Myocyte (in vitro differentiated cells): ENCODE results near the gene AFMID. TPM values are rescaled to one million over a fixed set of nuclear protein-coding genes. Genes with fewer than 3 reads are reported as not detected.

Experiments
- DNase-seq: peaks from one replicate; pipeline ENCODE4 v3.0.0-alpha.2; 2012; ENCODE audit warnings: low read depth
- total RNA-seq: library from RNA; depleted of rRNA; stranded (reverse); fragments of >200 nt; gene quantifications from 2 replicates; pipeline ENCODE4 v1.2.3, GENCODE V29; 2014

AFMID gene
- total RNA-seq, 1 donor from 2014 or later = 23.9 TPM

DNA sequence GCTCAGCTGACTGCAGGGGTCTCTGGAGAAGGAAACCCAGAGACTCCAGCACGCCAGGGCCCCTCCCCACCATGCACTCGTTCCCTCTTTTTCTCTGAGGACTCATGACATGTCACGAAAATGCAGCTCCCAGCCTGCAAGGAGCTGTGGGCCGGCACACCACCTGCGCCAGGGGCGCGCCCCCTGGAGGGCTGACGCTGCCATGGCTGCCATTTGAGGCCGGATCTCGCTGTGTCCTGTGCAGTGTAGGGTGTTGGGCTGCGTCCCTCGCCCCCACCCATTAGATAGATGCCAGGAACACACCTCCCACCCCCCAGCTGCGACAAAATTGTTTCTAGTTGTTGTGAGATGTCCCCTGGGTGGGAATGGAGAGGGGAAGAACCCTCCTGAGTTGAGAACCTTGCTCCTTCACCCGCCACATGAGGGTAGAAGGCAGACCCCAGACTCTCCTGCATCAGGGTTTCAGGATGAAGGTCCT, 10.6 kb upstream of the AFMID start:
- DNase-seq = no peak

DNA sequence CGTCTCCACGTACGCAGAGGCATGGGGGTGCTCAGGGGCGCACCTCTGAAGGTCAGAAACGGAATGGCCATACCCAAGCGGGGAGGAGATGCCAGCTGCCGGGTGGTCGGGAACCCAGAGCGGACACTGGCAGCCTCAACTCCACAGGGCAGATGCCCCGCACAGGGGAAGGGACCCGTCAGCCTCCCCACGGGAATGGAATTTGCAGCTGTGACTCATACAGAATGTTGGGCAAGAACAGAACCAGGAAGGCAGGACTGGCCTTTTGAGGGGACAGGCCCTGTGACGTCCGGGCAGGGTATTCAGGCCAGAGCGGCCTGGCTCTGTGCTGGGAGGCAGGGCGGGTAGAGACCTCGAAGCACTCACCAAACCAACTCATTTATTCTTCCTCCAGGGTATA, 7.8 kb upstream of the AFMID start:
- peak; percentile 71 for DNase-seq

DNA sequence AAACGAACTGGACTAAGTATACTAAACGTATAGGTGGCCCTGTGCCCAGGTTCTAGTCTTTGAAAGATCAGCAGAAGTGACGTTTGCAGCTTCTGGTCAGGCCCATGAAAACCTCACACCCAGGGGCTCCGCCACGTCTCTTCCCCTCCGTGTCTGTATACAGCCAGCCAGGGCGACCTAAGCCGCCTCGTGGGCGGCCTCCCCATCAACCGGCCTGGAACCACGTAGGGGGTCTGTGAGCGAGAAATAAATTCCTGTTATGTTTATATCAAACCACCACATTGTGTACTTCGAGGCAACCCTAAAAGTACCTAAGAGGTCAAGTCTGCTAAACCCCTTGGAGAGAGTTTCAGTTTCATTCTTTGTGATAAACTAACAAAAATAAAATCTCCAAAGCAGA, 7.1 kb upstream of the AFMID start:
- DNase-seq = no peak

DNA sequence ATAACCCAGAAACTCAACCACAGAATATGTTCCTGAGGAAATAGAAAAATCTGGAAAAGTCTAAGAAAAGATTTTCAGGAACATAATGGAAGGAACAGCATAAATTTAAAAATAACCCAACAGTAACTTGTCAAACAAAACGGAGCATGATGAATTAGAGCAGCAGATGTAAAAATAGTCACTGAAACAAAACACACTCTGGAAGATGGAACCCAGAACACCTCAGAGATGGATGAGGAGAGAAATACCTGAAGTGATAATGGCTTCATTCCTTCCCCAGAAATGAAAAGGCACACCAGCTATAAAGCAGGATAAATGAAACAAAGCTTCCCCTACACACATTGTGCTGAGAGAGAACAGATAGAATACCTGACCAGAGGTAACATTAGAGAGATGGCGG, 6.7 kb upstream of the AFMID start:
- DNase-seq = no peak

DNA sequence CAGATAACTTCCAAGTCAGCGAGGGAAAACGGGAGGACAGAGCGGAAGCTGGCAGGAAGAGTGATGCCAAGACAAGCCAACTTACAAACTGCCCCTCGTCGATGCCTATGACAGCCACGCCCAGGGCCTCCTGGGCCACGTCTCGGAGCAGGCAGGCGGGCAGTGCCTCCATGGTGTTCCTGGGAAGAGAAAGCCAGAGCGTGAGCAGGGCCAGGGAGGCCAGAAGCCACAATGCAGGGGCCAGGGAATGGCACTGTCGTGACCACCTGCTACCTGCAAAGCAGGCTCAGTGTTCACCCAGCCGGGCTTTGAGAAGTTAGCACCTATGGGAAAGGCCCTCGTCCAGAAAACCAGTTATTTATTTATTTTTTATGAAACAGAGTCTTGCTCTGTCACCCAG, 4.7 kb upstream of the AFMID start:
- no peak for DNase-seq

DNA sequence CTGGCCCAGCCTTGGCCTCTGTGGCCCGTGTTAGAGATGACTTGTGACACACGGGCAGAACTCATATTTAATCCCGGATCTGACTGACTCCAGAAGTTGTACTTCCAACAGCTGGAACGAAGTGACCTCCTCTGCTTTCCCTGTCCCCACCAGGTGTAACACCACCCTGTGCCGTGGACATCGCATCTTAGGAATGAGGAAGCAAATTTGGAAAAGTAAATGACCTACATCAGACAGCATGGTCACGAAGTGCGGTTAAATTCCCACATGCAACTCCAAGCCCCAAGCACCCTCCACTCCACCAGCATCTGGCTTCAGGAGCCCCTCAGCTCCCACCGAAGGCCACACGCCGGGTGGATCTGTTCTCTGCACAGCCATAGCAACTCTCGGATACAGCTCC, 3.2 kb upstream of the AFMID start:
- no peak for DNase-seq

DNA sequence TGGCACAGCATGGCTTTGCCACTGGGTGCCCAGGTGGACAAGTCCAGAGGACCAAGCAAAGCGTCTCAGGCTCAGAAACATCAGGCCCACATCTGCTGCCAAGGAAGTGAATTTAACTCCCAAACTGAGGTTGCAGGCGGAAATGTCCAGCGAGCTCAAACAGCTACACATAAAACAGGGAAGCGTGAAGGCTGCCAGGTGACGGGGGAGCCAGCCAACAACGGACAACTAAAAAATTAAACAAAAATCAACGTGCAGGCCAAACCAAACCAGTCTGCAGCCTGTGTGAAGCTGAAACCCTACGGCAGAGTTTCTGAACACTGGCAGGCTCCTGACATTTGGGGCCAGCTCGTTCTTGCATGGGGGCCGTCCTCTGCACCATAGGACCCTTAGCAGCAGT, 2.8 kb upstream of the AFMID start:
- no peak for DNase-seq

DNA sequence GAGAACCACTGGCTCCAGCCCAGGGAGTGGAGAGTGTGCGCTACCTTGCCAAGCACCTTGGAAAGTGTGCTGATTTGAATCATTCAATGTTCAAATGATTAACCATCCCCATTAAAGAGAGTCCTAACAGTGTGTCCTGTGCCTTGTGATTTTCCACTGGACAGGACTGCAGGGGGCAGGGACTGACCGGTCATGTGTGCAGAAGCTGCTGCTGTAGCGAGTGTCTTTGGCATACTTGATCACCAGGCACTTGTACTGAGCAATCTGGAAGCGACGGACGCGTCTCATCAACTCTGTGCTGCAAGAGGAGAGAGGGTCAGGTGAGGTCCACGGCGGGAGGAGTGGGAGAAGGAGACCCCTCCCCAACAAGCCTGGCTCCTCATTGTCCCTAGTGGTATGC, 2.3 kb upstream of the AFMID start:
- no peak for DNase-seq

DNA sequence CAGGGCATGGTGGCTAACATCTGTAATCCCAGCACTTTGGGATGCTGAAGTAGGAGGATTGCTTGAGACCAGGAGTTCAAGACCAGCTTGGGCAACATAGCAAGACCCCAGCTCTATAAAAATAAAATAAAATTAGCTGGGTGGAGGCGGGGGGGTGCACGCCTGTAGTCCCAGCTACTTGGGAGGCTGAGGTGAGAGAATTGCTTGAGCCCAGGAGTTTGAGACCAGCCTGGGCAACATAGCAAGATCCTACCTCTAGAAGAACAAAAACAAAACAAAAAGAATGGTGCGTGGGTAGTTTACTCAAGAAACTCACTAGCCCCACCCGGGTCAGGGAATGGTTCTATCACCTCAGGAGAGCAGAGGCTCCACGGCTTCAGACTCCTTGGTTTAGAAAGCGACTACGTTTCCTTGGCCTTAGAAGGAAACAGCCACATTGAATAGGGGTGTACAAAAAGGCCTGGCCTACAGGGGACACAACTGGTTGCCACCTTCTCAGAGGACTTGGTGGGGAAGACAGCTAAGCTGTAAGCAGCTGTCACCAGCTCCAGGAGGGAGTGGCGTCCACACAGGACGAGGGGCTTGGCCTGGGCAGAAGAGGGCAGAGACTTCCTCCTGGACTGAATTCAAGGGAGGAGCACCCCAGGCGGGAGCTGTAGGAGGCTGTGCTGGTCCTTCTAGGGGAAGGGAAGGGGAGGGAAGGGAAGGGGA, 1.0 kb upstream of the AFMID start:
- peak; percentile 80 for DNase-seq

DNA sequence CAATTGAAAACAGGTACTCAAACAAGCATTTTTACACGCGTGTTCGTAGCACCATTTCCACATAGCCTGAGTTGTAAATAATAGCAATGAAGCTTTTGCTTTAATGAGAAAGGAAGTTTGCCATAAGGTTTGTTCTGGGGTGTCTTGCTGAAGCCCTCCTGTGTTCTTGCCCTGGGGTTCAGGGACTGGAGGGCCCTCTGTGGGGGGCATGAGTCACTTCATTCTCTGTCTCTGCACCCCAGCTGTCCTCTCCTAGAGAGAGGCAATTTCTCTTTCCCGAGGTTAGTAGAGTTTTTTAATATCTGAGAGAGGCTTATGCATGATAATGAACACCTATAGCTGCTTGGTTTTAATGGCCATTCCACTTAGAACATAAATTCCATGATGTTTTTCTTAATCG, 9.6 kb downstream of the AFMID start:
- DNase-seq = no peak

DNA sequence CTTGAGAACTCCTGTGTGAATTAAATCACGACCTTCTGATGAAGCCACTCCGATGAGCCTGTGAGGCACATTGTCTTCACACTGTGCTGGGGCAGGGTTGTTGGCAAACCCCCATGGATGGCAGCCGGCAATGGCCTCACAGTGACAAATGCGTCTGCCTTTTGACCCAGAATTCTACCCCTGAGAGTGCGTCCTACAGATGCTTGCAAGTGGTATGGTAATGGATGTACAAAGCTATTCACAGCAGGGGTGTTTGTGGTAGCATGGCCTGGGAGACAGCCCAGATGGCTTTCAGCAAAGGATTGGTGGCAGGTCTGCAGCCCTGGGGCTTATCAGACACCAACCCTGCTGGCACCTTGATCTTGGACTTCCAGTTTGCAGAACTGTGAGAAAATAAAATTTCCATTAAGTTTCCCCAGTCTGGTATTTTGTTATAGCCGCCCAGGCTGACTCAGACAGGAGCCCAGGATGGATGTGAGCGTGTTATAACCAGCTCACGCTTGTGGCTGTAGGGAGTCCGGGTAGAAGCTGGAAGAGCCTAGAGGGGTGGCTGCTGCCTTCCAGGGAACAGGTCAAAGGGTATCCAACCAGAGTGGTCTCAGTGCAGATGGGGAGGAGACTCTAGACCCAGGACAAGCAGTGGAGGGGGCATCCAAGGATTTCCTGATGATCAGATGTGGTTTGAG, 10.1 kb downstream of the AFMID start:
- DNase-seq = no peak

DNA sequence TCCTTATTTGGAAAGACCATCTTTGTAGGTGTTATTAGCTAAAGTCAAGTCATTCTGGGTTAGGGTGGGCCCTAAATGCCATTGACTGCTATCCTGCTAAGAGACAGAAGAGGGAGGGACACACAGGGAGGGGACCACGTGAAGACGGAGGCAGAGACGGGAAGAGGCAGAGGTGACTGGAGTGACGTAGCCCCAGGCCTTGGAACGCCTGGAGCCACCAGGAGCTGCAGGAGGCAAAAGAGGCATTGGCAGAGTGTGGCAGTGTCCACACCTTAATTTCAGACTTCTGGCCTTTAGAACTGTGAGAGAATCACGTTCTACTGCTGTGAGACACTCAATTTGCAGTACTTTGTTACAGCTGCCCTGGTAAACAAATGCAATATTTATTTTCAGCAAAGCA, 13.3 kb downstream of the AFMID start:
- no peak for DNase-seq

DNA sequence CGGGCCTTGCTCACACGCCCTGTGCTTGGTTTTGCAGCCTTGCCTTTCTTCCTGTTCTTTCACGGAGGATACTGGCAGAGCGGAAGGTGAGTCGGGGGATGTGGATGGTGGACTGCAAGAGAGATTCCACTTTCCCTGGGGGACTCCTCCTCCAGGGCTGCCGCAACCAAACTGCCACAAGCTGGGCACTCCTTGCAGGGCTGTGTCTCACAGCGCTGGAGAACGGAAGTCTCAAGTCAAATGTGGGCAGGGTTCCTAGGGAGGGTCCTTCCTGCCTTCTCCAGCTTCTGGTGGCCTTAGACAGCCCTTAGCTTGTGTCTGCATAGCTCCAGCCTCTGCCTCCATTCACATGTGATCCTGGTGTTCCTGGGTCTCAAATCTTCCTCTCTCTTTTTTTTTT, 15.5 kb downstream of the AFMID start:
- no peak for DNase-seq

DNA sequence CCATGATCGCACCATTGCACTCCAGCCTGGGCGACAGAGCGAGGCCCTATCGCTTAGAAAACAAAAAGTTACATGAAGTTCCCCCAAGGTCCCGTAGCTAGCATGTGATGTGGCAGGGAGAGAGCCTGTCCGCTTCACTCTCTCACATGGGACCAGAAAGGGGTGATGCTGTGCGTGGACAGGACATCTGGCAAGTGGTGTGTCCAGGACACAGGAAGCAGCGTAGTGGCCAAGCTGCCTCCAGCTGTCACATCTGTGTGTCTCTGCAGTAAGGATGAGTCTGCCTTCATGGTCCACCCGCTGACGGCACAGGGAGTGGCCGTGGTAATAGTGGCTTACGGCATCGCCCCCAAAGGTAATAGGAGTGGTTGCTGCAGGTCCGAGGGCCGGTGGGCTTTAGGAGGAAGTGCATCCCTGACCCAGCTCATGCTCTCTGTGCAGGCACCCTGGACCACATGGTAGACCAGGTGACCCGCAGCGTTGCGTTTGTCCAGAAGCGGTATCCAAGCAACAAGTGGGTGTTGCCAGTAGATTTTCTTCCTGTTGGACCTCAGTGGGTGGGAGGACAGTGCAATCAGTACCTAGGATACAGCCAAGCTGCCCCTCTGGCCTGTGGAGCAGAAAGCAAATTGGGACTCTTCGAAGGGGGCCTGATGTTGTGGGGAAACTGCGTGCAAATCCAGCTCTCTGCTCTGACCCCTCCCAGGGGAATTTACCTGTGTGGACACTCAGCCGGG, 17.4 kb downstream of the AFMID start:
- DNase-seq = no peak

DNA sequence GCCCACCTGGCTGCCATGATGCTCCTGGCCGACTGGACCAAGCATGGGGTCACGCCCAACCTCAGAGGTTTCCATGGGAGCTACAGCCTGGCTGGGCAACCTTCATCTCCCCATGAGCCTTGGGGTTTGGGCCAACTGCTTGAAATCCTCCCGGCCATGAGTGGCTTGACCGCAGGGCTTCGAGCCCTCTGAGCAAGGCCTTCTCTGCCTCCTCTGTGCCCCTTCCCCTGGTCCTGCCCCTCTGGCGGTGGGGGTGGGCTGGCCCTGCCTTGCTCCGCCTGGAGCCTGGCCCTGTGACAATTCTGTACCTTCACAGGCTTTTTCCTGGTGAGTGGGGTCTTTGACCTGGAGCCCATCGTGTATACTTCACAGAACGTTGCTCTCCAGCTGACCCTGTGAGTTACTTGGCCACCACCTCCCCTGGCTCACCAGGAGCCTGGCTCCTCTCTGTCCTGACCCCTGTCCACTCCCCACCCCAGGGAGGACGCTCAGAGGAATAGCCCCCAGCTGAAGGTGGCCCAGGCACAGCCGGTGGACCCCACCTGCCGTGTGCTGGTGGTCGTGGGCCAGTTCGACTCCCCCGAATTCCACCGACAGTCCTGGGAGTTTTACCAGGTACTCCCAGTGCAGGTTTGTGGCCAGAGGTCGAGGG, 18.1 kb downstream of the AFMID start:
- DNase-seq = no peak

DNA sequence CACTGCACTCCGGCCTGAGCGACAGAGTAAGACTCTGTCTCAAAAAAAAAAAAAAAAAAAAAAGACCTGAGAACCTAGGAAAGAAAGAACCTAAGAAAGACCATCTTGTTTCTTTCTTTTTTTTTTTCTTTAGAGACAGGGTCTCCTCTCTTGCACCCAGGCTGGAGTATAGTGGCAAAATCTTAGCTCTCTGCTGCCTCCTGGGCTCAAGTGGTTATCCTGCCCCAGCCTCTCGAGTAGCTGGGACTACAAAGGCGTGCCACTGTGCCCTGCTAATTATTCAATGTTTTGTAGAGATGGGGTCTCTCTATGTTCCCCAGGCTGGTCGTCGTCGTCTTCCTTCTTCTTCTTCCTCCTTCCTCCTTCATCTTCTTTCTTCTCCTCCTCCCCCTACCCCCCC, 19.1 kb downstream of the AFMID start:
- DNase-seq = no peak

DNA sequence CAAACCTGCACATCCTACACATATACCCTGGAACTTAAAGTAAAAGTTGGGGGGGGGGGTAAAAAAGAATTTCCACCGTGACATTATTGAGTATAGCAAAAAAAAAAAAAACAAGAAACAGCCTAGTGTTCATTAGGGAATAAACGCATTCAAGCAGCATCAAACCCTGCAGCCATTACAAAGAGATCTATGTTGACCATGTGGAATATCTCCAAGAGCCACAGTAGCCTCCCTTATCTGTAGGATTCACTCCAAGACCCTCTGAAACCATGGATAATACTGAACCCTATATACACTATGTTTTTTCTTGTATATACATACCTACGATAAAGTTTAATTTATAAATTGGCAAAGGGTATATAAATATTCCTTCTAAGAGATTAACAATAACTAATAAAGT, 21.3 kb downstream of the AFMID start:
- no peak for DNase-seq

DNA sequence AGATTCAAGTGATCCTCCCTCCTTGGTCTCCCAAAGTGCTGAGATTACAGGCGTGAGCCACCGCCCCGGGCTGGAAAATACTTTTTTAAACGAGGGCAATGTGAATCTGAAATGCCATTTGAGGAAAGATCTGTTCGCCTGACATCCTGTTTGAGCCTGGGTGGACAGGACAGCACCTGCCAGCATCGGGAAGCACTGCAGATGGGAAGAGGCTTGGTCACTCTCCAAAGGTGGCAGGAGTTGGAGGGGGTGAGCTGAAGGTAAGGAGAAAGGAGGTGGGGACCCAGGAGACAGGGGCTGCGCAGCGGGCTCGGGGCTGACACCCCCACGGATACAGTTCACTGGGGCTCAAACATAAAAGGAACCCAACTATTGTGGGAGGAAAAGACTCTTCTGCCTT, 22.9 kb downstream of the AFMID start:
- no peak for DNase-seq

DNA sequence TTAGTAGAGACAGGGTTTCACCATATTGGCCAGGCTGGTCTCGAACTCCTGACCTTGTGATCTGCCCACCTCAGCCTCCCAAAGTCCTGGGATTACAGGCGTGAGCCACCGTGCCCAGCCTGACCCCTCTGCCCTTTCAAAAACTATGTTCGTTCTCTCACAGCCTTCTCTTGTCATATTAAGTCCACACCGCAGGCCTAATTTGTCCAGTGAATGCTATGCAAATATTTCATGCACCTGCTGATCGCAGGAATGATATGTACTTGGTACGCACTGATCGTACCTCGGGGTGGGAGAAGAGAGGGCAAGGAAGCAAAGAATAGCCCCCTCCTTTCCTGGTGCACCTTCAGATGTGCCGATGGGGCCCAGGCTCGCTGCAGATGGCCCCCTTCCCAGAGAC, 23.9 kb downstream of the AFMID start:
- no peak for DNase-seq

DNA sequence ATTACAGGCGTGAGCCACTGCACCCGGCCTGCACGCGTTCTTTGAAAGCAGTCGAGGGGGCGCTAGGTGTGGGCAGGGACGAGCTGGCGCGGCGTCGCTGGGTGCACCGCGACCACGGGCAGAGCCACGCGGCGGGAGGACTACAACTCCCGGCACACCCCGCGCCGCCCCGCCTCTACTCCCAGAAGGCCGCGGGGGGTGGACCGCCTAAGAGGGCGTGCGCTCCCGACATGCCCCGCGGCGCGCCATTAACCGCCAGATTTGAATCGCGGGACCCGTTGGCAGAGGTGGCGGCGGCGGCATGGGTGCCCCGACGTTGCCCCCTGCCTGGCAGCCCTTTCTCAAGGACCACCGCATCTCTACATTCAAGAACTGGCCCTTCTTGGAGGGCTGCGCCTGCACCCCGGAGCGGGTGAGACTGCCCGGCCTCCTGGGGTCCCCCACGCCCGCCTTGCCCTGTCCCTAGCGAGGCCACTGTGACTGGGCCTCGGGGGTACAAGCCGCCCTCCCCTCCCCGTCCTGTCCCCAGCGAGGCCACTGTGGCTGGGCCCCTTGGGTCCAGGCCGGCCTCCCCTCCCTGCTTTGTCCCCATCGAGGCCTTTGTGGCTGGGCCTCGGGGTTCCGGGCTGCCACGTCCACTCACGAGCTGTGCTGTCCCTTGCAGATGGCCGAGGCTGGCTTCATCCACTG, 27.0 kb downstream of the AFMID start, which contains the start of gene BIRC5:
BIRC5 (plus strand) TSS at position 238 of the 690 bp plus-strand sequence; CDS start at position 302, 64 bp downstream.
- DNase-seq = peak; percentile 87

DNA sequence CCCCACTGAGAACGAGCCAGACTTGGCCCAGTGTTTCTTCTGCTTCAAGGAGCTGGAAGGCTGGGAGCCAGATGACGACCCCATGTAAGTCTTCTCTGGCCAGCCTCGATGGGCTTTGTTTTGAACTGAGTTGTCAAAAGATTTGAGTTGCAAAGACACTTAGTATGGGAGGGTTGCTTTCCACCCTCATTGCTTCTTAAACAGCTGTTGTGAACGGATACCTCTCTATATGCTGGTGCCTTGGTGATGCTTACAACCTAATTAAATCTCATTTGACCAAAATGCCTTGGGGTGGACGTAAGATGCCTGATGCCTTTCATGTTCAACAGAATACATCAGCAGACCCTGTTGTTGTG, 27.5 kb downstream of the AFMID start:
- no peak for DNase-seq
